Activated T-helper 2 cell treated with anti-CD3 and anti-CD28 coated beads, Interferon-gamma antibody, Interleukin-2, Interleukin-4, amounts not matched to agents 10 μg/mL and 5 μg/mL and 100 μg/mL, durations not matched to agents 14 hours and 24 hours and 36 hours (primary cell): ENCODE measurements around the gene EVL. TPM values are rescaled to one million over a fixed set of nuclear protein-coding genes. Genes with fewer than 3 reads are reported as not detected.
"Not testable (repeated sequence)": the region's sequence is repeated elsewhere in the genome, so short reads cannot be mapped to it uniquely, and the experiment has no call there.

ENCODE experiments used
- DNase-seq: peaks from one replicate; pipeline ENCODE4 v3.0.0; 2021; ENCODE audit warnings: low spot score
- H3K27ac Mint-ChIP-seq: one replicate; pipeline ENCODE4 v1.8.0; 2021; ENCODE audit warnings: mixed read lengths
- H3K27me3 Mint-ChIP-seq: one replicate; pipeline ENCODE4 v1.8.0; 2021; ENCODE audit warnings: low read depth, mixed read lengths
- H3K36me3 Mint-ChIP-seq: one replicate; pipeline ENCODE4 v1.8.0; 2021; ENCODE audit warnings: low read depth, mixed read lengths
- H3K4me1 Mint-ChIP-seq: one replicate; pipeline ENCODE4 v1.8.0; 2021; ENCODE audit warnings: low read depth, mixed read lengths
- H3K4me3 Mint-ChIP-seq: one replicate; pipeline ENCODE4 v1.8.0; 2021; ENCODE audit warnings: low read depth, mild to moderate bottlenecking, moderate library complexity, mixed read lengths
- H3K9me3 Mint-ChIP-seq: one replicate; pipeline ENCODE4 v1.8.0; 2021; ENCODE audit warnings: mixed read lengths
- intact Hi-C: fragments of 100-400 bp; cut with micrococcal nuclease; formaldehyde crosslinking; loops from one replicate; pipeline ENCODE4 v1.15.1; 2023
- total RNA-seq: library from RNA; stranded (reverse); gene quantifications from 2 replicates; pipeline ENCODE4 v1.2.3, GENCODE V29; 2022

EVL gene
- total RNA-seq, 1 donor from 2014 or later: 255 TPM

- H3K4me1 Mint-ChIP-seq: peaks cover 3% of the 10 kb centered on the region
- intact Hi-C loops: no loop called here
- H3K27ac Mint-ChIP-seq: no peak overlapping the region
- peaks cover 10% of the 10 kb centered on the region for H3K36me3 Mint-ChIP-seq
- peak; percentile 38 for DNase-seq
- no peak overlapping the region for H3K4me3 Mint-ChIP-seq
- H3K9me3 Mint-ChIP-seq: no peaks in the 10 kb centered on the region
- H3K27me3 Mint-ChIP-seq: no peaks in the 10 kb centered on the region
Measured at GRCh38 chr14:100147181-100147631, 82.0 kb downstream of the EVL start.

- Mint-ChIP-seq H3K27me3 (no peaks in the 10 kb centered on the region), H3K4me1 (peaks cover 3% of the 10 kb centered on the region), H3K27ac (peak overlapping the region; percentile 4), H3K9me3 (no peaks in the 10 kb centered on the region), H3K36me3 (peaks cover 7% of the 10 kb centered on the region), H3K4me3 (no peak overlapping the region)
- intact Hi-C loops: no loop called here
- no peak for DNase-seq
Measured at GRCh38 chr14:100147691-100148464, 82.7 kb downstream of the EVL start.

GRCh38 chr14:100148837-100149731, 83.9 kb downstream of the EVL start:
- intact Hi-C loops: no loop called here
- DNase-seq: no peak
- Mint-ChIP-seq H3K27me3 (no peaks in the 10 kb centered on the region), H3K9me3 (no peaks in the 10 kb centered on the region), H3K36me3 (peaks cover 2% of the 10 kb centered on the region), H3K4me1 (peaks cover 3% of the 10 kb centered on the region), H3K4me3 (no peak overlapping the region), H3K27ac (no peak overlapping the region)

GRCh38 chr14:100149851-100150611, 84.8 kb downstream of the EVL start:
- Mint-ChIP-seq H3K36me3 (peaks cover 3% of the 10 kb centered on the region), H3K4me1 (peaks cover 3% of the 10 kb centered on the region), H3K27ac (no peak overlapping the region), H3K27me3 (no peaks in the 10 kb centered on the region), H3K9me3 (peaks cover 4% of the 10 kb centered on the region), H3K4me3 (no peak overlapping the region)
- intact Hi-C loops: no loop called here
- DNase-seq: no peak

- intact Hi-C loops: no loop called here
- H3K27ac Mint-ChIP-seq: no peak overlapping the region
- no peak overlapping the region for H3K4me3 Mint-ChIP-seq
Measured at GRCh38 chr14:100150932-100151587, 85.8 kb downstream of the EVL start.

GRCh38 chr14:100152091-100152490, 86.9 kb downstream of the EVL start:
- H3K27me3 Mint-ChIP-seq: peaks cover 5% of the 10 kb centered on the region
- H3K27ac Mint-ChIP-seq: no peak overlapping the region
- intact Hi-C loops: no loop called here
- peaks cover 8% of the 10 kb centered on the region for H3K9me3 Mint-ChIP-seq
- H3K4me1 Mint-ChIP-seq: peaks cover 3% of the 10 kb centered on the region
- no peak overlapping the region for H3K4me3 Mint-ChIP-seq
- peaks cover 4% of the 10 kb centered on the region for H3K36me3 Mint-ChIP-seq
- DNase-seq: no peak

More at GRCh38 chr14:100150932-100151587, 85.8 kb downstream of the EVL start:
- peaks cover 8% of the 10 kb centered on the region for H3K9me3 Mint-ChIP-seq
- no peaks in the 10 kb centered on the region for H3K27me3 Mint-ChIP-seq
- peaks cover 4% of the 10 kb centered on the region for H3K36me3 Mint-ChIP-seq
- no peak for DNase-seq
- peaks cover 3% of the 10 kb centered on the region for H3K4me1 Mint-ChIP-seq

- intact Hi-C loops: no loop called here
- H3K27me3 Mint-ChIP-seq: peaks cover 16% of the 10 kb centered on the region
- DNase-seq: no peak
- H3K9me3 Mint-ChIP-seq: peaks cover 8% of the 10 kb centered on the region
- peaks cover 4% of the 10 kb centered on the region for H3K36me3 Mint-ChIP-seq
- H3K4me1 Mint-ChIP-seq: no peaks in the 10 kb centered on the region
- no peak overlapping the region for H3K27ac Mint-ChIP-seq
- H3K4me3 Mint-ChIP-seq: no peak overlapping the region
Measured at GRCh38 chr14:100153560-100153959, 88.3 kb downstream of the EVL start.

- Mint-ChIP-seq H3K9me3 (peaks cover 8% of the 10 kb centered on the region), H3K36me3 (peaks cover 4% of the 10 kb centered on the region), H3K27ac (no peak overlapping the region), H3K4me1 (peaks cover under 1% of the 10 kb centered on the region), H3K4me3 (no peak overlapping the region), H3K27me3 (peaks cover 22% of the 10 kb centered on the region)
- intact Hi-C loops: no loop called here
- DNase-seq: no peak
Measured at GRCh38 chr14:100155049-100155621, 89.9 kb downstream of the EVL start.

- Mint-ChIP-seq H3K4me3 (no peak overlapping the region), H3K4me1 (peaks cover 2% of the 10 kb centered on the region), H3K27ac (no peak overlapping the region), H3K27me3 (peaks cover 29% of the 10 kb centered on the region), H3K36me3 (peaks cover 4% of the 10 kb centered on the region), H3K9me3 (peaks cover 8% of the 10 kb centered on the region)
- intact Hi-C loops: no loop called here
- no peak for DNase-seq
Measured at GRCh38 chr14:100155756-100156616, 90.8 kb downstream of the EVL start.

- H3K27me3 Mint-ChIP-seq: peaks cover 30% of the 10 kb centered on the region
- H3K36me3 Mint-ChIP-seq: peaks cover 4% of the 10 kb centered on the region
- H3K4me3 Mint-ChIP-seq: no peak overlapping the region
- DNase-seq: no peak
- intact Hi-C loops: no loop called here
- no peak overlapping the region for H3K27ac Mint-ChIP-seq
- peaks cover 2% of the 10 kb centered on the region for H3K4me1 Mint-ChIP-seq
- H3K9me3 Mint-ChIP-seq: peaks cover 8% of the 10 kb centered on the region
Measured at GRCh38 chr14:100156776-100157175, 91.6 kb downstream of the EVL start.

GRCh38 chr14:100157548-100158232, 92.5 kb downstream of the EVL start:
- H3K4me1 Mint-ChIP-seq, H3K27ac Mint-ChIP-seq, DNase-seq, H3K4me3 Mint-ChIP-seq, intact Hi-C loops, H3K9me3 Mint-ChIP-seq, H3K36me3 Mint-ChIP-seq: not testable (repeated sequence)
- peaks cover 31% of the 10 kb centered on the region for H3K27me3 Mint-ChIP-seq
